HG02588 (cell line): ENCODE measurements around the gene CLIC3.
"Not testable (repeated sequence)": the region's sequence is repeated elsewhere in the genome, so short reads cannot be mapped to it uniquely, and the experiment has no call there.

ENCODE experiments used
- ATAC-seq: cut with Tn5 transposase; IDR thresholded peaks from one replicate; pipeline ENCODE4 v1.9.1; 2021; ENCODE audit warnings: mild to moderate bottlenecking, moderate library complexity; ENCODE audit not compliant: unreplicated experiment

The CLIC3 gene, protein sequence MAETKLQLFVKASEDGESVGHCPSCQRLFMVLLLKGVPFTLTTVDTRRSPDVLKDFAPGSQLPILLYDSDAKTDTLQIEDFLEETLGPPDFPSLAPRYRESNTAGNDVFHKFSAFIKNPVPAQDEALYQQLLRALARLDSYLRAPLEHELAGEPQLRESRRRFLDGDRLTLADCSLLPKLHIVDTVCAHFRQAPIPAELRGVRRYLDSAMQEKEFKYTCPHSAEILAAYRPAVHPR

GRCh38 chr9:136996361-136997292 lies at the start of gene CLIC3:
Gene CLIC3, minus strand, starts transcription at chr9:136996568. Its CDS starts 25 bp downstream, at chr9:136996543.
- no peak for ATAC-seq

GRCh38 chr9:137045294-137046087 lies 49.1 kb upstream of the CLIC3 start:
- no peak for ATAC-seq

GRCh38 chr9:137044502-137045177 lies 48.3 kb upstream of the CLIC3 start:
- no peak for ATAC-seq

- no peak for ATAC-seq
Observed at GRCh38 chr9:137044037-137044436, 47.7 kb upstream of the CLIC3 start.

GRCh38 chr9:137042751-137043727 lies 46.7 kb upstream of the CLIC3 start:
- no peak for ATAC-seq

DNA sequence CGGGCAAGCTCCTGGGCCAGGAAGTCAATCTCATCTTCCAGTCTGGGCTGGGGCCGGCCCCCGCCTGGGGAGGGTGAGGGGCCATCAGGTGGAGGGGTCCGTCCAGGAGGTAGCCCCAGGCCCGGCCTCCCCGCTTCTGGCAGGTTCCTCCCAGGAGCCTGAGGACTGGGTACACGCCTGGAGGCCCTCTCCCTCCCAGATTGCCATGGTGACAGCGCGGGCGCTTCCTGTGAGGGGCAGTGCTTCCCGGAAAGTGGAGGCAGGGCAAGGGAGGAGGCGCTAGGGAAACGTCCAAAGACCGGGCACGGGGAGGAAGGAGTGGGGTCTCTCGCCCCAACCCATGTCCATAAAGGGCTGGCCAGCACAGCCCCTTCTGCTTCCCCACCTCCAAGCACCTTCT lies 44.8 kb upstream of the CLIC3 start:
- ATAC-seq = no peak

- ATAC-seq = no peak
Observed at GRCh38 chr9:137040568-137040967, 44.2 kb upstream of the CLIC3 start.

- ATAC-seq = no peak
Observed at GRCh38 chr9:137039611-137040366, 43.4 kb upstream of the CLIC3 start.

DNA sequence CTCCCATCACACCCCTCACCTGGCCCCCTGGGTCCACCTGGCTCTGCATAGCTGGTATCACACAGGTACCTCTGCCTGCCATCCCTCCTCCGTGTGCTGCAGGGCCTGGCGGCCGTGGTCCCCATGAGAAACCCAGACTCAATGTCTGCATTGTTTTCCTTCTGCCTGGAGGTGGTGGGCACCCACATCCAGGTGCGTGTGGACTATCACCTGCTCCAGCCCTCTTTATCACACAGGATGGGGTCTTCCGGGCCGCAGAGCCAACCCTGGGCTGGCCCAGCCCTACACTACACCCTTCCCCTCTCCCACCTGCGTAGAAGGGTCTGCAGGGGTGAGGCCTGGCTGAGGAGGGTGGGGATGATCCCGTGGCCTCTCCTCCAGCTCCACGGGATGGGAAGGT lies 42.5 kb upstream of the CLIC3 start:
- no peak for ATAC-seq

- no peak for ATAC-seq
Observed at GRCh38 chr9:137037483-137037882, 41.1 kb upstream of the CLIC3 start.

GRCh38 chr9:137037035-137037434 lies 40.7 kb upstream of the CLIC3 start:
- ATAC-seq = no peak

- ATAC-seq = no peak
Observed at GRCh38 chr9:137035937-137036336, 39.6 kb upstream of the CLIC3 start.

GRCh38 chr9:137035507-137035834 lies 39.1 kb upstream of the CLIC3 start:
- ATAC-seq = no peak

DNA sequence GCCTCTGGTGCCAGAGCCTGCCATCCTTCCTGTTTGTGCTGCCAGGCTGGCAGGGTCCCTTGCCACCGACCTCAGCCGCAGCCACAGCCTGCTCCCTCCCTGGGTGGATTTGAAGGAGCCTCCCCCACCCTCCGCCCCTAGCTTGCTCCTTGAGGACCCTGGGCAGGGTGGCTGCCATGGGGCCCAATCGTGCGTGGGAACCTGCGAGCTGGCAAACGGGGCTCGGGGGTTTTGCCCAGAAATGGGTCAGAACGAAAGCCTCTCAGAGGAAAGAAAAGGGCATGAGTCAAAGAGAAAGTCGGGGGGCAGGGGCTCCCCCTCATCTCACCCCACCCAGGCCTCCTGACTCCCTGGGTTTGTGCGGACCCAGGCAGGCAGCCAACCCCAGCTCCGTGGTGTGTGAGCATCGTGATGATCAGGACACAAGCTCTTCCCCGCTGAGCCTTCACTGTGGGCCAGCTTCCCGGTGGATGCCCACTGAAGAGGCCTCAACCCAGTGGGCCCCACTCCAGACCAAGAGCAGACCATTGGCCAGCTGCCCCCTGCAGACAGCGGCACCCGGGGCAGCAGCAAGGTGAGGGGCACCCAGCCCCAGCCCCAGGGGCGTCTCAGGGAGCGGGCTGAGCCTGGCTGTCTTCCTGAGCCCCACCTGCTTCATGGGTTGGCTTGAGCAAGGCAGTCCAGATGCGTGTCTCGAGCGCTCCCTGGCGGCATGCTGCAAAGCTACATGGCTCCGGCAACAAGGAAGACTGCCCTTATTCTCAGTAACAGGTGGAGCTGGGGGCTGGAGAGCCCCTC lies 38.5 kb upstream of the CLIC3 start:
- peak; percentile 43 for ATAC-seq

DNA sequence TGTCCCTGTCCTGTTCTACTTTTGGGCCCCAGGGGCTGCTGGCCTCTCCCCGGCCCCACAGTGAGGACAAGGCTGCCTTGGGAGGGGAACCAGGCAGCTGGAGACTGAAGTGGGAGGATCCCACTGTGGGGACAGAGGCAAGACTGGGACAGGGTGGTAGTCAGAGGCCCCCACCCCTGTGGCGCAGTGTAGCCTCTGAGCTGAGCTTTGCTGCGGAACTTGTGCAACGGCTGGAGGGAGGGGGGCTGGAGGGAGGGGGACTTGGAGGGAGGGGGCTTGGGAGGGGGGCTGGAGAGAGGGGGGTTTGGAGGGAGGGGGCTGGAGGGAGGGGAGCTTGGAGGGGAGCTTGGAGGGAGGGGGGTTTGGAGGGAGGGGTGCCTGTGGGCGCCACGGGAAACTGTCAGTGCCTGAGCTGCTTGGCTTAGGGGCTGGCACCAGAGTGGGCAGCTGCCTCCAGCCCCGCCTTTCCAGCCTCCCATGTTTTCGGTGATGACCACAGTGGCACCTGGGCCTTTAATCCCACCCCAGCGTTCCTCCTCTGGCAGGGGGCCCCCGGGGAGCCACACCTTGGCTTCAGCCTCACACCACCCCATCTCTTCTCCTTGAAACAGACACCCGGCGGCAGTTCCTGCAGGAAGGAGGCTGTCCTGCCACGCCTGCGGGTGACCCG lies 37.8 kb upstream of the CLIC3 start:
- no peak for ATAC-seq

- not testable (repeated sequence) for ATAC-seq
Observed at GRCh38 chr9:137033481-137033880, 37.1 kb upstream of the CLIC3 start.

- no peak for ATAC-seq
Observed at GRCh38 chr9:137032858-137033257, 36.5 kb upstream of the CLIC3 start.
